ENCODE measurements around the gene LPAR1.
A peak's percentile ranks its signal among the peaks of the same experiment; 100 is the strongest.

LPAR1 gene

GRCh38 chr9:110912419-110913291, 125.6 kb downstream of the LPAR1 start:
- no peak for DNase-seq

- DNase-seq: no peak
Measured at GRCh38 chr9:110911659-110912418, 126.4 kb downstream of the LPAR1 start.

- no peak for DNase-seq
Measured at GRCh38 chr9:110908894-110909293, 129.4 kb downstream of the LPAR1 start.

GRCh38 chr9:110900917-110901316, 137.4 kb downstream of the LPAR1 start:
- no peak for DNase-seq

DNA sequence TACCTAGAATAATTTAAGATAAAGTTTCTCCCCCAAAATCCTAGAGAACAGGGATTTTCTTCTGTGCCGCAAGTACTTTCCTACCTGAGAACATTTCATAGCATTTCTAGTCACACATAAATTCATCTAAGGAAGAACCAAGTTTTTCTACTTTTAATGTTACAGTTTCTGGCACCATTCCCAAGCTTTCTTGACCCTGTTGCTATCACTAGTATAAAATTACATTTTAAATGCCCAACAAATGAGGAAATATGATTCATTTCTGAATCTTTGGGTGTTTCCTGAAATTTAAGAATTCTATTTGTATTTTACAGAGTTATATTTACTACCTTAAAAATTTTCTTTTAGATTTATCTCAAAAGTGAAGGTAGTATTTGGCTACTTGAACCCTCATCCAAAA, 137.8 kb downstream of the LPAR1 start:
- no peak for DNase-seq

DNA sequence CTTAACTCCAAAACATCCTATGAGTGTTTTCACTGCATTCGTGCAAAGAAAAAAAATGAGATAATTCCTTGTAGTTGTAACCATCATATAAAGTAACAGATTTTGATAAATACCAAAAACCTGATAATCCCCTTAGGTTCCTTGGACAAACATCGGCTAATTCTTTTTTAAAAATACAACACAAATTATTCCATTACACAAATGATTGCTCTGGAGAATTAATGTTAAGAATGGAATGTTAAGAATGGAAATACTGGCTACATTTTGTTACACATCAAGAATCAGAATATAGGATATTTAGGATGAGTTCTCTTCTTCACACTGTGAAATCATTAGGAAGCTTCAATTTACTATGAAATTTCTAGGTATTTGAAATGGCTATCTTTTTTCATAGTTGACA, 139.4 kb downstream of the LPAR1 start:
- DNase-seq: no peak

- DNase-seq: no peak
Measured at GRCh38 chr9:110898358-110898757, 139.9 kb downstream of the LPAR1 start.

GRCh38 chr9:110897943-110898342, 140.3 kb downstream of the LPAR1 start:
- no peak for DNase-seq

- no peak for DNase-seq
Measured at GRCh38 chr9:110895147-110895905, 142.9 kb downstream of the LPAR1 start.

DNA sequence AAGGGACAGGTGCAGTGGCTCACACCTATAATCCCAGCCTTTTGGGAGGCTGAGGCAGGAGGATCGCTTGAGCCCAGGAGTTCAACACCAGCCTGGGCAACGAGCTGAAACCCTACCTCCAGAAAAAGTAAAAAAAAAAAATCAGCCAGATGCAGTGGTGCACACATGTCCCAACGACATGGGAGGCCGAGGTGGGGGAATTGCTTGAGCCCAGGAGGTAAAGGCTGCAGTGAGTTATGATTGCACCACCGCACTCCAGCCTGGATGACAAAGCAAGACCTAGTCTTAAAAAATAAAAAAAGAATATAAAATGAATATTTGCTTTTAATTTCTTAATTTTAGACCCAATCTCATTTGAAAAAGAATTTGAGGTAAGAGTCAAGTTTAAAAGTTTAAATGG, 143.5 kb downstream of the LPAR1 start:
- no peak for DNase-seq

GRCh38 chr9:110892689-110893088, 145.6 kb downstream of the LPAR1 start:
- no peak for DNase-seq

DNA sequence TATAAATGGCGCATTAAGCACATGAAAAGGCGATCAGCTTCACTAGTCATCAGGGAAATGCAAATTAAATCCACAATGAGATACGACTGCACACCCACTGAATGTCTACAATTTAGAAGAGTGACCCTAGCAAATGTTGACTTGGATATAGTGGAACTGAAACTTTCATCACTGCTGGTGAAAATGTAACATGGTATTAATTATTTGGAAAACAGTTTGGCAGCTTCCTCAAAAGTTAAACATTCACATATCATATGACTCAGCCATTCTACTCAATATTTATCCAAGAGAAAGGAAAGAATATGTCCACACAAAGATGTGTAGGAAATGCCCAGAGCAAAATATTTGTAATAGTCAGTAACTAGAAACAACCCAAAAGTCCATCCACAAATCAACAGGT, 146.5 kb downstream of the LPAR1 start:
- DNase-seq: no peak

- DNase-seq: no peak
Measured at GRCh38 chr9:110890416-110890815, 147.9 kb downstream of the LPAR1 start.

DNA sequence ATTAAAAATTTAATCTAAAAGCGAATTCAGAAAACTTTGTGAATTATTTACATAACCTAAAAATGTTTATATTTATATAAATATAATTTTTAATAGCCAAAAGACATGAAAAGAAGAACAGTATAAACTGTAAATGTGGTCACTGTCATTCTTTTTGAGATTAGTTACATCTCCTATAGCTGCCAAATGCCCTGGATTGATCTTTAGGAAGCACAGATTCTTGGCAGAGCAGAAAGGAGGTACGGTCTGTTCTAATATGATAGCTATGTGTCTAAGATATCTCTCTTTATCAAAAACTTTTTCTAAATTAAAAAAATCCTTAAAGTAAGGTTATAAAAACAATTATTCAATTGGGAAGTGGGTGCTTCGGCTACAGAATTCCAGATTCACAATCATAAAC, 151.0 kb downstream of the LPAR1 start:
- DNase-seq: no peak

- DNase-seq: no peak
Measured at GRCh38 chr9:110886832-110887231, 151.4 kb downstream of the LPAR1 start.

- DNase-seq: no peak
Measured at GRCh38 chr9:110880189-110880588, 158.1 kb downstream of the LPAR1 start.

DNA sequence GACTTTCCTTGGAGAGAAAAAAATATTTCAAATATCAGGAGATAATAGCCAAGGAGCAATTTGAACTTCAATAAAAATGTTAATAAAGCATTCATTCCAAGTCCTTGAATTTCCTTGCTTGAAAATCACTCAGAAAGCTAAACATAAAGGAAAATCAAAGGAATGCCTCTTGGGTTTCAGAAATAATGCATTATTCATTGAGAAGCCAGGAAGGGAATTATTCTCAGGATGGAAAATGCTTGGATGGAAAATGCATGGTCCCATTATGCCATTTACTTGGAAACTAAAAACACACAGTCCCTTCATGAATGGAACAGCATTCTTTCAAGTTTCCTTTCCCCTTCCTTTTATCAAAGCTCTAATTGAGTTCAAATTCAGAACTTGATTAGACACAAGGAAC, 160.9 kb downstream of the LPAR1 start:
- DNase-seq: no peak

DNA sequence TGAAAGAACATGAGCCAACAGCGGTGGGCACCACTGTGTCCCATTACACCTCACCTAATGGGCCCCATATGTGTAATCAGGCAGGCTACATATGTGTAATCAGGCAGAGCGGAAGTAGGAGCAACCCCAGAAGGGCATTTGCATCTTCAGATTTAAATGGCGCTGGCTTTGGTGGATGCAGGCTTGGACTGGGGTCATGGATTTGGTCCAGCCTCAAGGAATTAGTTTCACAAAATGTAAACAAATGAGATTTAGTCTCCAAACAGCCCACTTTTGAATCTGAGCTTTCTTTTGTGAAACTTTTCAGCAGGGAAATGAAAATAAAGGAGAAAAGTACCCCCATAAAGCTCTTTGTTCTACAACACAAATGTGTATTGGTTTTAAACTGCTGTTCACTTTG, 161.3 kb downstream of the LPAR1 start:
- DNase-seq: no peak

GRCh38 chr9:110874963-110875674, 163.2 kb downstream of the LPAR1 start:
- peak in 1 of 2 donors; percentile 32 for DNase-seq

- DNase-seq: no peak
Measured at GRCh38 chr9:110872920-110873319, 165.3 kb downstream of the LPAR1 start.

GRCh38 chr9:110871736-110872135, 166.5 kb downstream of the LPAR1 start:
- no peak for DNase-seq

DNA sequence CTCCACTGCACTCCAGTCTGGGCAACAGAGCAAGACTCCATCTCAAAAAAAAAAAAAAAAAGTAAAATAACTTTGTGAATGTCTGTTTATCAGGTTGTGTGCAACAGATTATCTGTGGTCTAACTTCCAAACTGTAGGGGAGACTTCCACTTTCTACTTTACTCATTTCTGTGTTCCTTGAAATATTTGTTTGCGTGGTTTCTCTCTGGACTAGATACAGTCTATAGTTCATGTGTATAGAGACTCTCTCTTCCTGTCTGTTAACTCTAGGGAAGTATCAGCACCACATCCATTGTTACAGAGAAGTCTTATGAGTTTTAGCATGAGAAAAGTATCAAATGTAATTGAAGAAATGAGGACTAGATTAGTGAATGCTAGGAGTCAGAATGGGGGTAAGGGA, 168.3 kb downstream of the LPAR1 start:
- no peak for DNase-seq

DNA sequence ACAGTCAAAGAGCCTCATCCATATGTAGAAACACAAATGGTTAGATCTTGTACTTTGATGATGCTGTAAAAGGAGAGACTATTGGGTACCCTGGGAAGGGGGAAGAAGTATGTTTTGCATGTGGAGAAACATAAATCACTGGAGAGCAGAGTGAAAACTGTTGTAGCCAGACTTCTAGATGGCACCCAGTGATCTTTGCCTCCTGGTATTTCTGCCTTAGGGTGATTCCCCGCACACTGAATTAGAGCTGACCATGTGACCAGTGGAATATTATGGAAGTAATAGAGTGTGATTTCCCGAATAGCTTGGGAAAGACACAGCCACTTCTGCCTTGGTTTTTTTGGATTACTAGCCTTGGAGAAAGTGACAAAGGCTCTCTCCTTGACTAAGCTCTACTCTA, 174.3 kb downstream of the LPAR1 start:
- DNase-seq: no peak

Measured in hippocampal formation (tissue), 2 donors.